DOHH2 (cell line): ENCODE data around the gene TAS2R7.

Source experiments
- EZH2phosphoT487 ChIP-seq: fragments of 200-600 bp; sonication (generic); IDR thresholded peaks from 2 replicates; pipeline ENCODE4 v1.6.1; 2017; ENCODE audit warnings: borderline replicate concordance, mild to moderate bottlenecking, antibody characterized with exemption, low read length, moderate library complexity, mixed read lengths
- TF ChIP-seq, protein P1 (sequence below): fragments of 200-600 bp; sonication (generic); IDR thresholded peaks from one replicate; pipeline ENCODE4 v1.5.1; 2014; ENCODE audit warnings: antibody characterized with exemption, mild to moderate bottlenecking, low read depth, low read length; ENCODE audit not compliant: poor library complexity, severe bottlenecking

DNA sequence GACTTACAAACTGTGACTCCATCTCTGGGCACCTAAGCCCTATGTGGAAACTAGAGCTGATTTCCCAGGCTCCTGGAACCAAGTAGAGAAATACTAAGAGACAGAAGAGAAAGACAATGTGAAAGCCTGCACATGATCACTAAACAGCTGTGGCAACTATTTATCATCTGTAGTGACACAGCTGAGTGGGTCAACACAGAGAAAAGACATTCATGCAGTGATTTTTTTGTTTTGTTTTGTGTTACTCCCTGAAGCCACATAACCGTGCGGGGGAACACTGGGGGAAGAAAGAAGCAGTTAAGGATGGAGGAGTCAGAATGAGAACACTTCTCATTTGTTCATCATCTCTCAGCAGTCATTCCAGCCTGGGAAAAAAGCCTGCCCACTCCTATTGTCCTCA lies 45.3 kb upstream of the TAS2R7 start:
- TF ChIP-seq, protein P1, sequence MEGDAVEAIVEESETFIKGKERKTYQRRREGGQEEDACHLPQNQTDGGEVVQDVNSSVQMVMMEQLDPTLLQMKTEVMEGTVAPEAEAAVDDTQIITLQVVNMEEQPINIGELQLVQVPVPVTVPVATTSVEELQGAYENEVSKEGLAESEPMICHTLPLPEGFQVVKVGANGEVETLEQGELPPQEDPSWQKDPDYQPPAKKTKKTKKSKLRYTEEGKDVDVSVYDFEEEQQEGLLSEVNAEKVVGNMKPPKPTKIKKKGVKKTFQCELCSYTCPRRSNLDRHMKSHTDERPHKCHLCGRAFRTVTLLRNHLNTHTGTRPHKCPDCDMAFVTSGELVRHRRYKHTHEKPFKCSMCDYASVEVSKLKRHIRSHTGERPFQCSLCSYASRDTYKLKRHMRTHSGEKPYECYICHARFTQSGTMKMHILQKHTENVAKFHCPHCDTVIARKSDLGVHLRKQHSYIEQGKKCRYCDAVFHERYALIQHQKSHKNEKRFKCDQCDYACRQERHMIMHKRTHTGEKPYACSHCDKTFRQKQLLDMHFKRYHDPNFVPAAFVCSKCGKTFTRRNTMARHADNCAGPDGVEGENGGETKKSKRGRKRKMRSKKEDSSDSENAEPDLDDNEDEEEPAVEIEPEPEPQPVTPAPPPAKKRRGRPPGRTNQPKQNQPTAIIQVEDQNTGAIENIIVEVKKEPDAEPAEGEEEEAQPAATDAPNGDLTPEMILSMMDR, result no peak
- no peak for TF ChIP-seq EZH2phosphoT487
